Suppressor macrophage treated with lipopolysaccharide for 4 hours (primary cell): ENCODE results near the gene GPR17.

Experiments
- DNase-seq: peaks from one replicate; pipeline ENCODE4 v3.0.0-alpha.2; 2020

GPR17 gene

DNA sequence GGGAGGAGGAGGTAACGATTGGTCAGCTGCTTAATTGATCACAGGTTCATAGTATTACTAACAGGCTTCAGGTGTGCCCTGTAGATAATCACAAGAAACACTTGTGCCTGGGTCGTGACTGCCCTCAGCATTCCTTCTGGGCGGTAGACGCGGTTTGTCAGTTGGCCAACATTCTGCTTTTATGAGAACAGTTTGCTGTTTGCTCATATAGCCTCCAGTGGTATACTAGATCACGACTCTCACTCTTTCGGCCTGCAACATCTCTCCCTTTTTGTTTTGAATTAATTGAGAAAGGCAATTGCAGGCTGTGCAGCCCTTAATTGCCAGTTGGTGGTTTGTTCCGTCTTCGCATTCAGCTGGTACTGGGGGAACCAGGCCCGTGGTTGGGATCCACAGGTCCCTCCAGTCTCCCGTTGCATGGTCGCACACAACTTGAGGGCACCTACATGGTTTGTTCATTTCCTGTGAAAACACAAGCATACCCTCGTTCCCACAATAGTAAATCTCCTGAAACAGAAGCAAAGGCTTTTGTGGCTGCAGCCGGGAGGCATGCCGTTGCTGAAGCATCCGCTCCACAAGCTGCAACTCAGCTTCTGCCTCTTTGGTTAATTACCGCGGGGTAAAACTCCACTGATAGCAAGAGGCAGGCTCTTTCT is 30.3 kb upstream of the GPR17 start:
- no peak for DNase-seq

DNA sequence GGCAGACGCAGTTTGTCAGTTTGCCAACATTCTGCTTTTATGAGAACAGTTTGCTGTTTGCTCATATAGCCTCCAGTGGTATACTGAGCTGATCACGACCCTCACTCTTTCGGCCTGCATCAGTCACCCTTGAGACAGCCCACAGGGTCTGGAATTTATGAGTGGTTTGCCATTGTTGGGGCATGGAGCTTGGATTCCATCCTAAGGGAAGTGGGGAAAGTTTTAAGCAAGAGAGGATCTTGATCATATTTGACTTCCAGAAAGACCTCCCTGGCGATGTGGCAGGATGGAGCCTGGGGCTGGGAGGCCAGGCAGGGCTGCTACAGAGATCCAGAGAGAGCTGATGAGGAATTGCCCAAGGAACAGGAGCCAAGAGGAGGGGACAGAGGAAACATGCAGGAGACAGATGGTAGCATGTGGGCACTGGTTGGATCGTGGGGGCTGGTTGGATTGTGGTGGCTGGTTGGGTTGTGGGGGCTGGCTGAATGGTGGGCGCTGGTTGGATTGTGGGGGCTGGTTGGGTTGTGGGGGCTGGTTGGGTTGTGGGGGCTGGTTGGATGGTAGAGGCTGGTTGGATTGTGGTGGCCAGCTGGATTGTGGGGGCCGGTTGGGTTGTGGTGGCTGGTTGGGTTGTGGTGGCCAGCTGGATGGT is 27.3 kb upstream of the GPR17 start:
- DNase-seq, result no peak

DNA sequence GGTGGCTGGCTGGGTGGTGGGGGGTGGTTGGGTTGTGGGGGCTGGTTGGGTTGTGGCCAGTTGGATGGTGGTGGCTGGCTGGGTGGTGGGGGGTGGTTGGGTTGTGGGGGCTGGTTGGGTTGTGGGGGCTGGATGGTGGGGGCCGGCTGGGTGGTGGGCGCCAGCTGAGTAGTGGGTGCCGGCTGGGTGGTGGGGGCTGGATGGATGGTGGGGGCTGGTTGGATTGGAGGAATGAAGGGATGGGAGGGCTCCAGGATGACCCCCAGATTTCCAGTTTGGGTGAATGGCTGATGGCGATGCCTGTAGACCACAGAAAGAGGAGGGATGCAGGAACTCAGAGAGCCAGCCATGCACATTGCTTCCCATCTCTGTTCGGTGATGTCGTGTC is 26.8 kb upstream of the GPR17 start:
- no peak for DNase-seq

DNA sequence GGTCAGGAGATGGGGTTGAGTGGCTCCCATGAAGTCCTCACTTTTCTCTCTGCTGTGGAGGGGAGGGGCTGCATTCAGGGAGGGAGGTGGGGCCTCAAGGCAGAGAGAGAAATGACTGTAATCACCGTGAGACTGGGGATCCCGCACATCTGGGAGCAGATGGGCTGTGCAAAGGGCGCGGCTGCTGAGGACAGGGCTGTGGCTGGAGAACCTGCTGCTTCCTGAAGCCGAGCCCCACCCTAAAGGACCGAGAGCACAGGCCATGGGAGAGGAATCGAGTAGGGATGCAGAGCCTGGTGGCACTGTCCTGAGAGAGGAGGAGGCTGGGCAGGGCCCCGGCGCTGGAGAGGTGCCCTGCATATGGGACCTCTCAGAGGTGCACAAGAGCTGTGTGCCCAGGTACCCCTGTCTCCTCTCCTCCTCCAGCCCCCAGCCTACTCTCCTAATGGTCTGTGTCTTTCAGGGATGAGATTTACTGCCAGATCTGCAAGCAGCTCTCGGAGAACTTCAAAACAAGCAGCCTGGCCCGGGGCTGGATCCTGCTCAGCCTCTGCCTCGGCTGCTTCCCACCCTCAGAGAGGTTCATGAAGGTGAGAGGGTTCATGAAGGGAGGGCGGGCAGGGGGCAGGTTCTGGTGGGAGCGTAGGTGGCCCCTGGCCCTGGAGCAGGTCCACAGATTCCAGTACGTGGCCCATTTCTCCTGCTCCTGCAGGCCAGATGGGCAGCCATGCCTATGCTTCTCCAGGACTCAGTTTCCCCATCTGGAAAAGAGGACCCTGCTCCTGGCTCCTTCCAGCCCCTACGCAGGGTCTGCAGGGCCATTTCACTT is 25.9 kb upstream of the GPR17 start:
- no peak for DNase-seq

DNA sequence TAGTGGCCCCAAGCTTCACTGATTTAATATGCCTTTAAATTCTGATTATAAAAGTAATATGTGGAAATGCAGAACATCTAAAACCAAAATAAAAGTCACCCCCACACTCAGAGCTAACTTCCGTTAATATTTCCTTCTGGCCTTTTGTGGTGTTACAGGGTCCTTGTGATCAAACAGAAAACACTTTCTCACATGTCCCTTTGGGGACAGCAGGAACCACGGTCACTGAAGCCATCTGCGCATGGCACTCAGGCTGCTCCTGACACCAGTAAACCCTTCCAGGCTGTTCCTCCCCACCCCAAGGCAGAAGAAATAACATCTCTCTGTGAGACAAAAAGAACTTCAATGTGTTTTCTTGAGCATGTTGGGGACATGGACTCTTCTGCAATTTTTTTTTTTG is 25.1 kb upstream of the GPR17 start:
- DNase-seq, result peak; percentile 21

DNA sequence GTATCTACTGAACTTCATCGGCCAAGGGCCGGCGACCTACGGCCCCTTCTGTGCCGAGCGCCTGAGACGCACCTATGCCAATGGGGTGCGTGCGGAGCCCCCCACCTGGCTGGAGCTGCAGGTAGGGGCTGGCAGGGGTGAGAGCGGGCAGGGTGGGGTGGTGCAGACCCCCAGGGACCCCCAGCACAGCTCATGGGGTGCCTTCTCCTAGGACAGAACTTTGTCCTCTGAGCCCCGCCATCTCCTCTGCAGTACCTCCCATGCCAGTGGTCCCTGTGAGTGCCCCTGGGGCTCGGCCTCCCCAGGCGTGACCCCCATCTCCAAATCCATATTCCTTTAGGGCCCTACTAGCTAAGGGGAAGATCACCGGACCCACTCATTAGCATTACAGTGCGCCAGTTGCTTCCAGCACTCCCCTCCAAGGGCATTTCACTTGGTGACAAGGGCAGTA is 23.9 kb upstream of the GPR17 start:
- no peak for DNase-seq

DNA sequence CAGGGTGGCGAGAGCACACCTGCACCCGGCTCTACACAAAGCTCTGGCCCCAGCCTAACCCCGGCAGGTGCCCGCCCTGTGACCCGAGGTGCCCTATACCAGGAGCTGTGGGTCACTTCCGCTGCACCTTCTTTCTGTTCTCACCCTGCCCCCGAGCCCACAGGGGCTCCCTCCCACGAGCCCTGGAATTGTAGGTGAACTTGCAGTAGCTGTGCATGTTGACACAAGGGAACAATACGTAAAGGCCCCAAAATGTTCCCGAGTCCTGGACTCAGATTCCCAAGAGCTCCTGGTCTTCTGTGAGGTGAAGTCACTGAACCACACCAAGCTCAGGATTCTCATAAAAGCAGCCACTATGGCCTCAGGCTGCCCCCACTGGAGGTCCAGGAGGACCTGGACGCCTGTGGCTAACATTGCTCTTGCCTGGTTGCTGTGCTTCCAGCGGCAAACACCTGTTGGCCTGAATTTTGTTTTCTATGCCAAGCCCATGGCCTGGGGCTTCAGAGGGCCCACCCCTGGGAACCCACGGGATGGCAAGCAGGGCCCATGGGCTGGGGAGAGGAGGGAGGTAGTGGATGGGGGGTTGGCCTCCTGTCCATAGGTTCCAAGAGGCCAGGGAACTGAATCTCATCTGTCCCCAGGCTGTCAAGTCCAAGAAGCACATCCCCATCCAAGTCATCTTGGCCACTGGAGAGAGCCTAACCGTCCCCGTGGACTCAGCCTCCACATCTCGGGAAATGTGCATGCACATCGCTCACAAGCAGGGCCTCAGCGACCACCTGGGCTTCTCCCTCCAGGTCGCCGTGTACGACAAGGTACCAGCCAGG is 23.2 kb upstream of the GPR17 start:
- DNase-seq, result no peak

DNA sequence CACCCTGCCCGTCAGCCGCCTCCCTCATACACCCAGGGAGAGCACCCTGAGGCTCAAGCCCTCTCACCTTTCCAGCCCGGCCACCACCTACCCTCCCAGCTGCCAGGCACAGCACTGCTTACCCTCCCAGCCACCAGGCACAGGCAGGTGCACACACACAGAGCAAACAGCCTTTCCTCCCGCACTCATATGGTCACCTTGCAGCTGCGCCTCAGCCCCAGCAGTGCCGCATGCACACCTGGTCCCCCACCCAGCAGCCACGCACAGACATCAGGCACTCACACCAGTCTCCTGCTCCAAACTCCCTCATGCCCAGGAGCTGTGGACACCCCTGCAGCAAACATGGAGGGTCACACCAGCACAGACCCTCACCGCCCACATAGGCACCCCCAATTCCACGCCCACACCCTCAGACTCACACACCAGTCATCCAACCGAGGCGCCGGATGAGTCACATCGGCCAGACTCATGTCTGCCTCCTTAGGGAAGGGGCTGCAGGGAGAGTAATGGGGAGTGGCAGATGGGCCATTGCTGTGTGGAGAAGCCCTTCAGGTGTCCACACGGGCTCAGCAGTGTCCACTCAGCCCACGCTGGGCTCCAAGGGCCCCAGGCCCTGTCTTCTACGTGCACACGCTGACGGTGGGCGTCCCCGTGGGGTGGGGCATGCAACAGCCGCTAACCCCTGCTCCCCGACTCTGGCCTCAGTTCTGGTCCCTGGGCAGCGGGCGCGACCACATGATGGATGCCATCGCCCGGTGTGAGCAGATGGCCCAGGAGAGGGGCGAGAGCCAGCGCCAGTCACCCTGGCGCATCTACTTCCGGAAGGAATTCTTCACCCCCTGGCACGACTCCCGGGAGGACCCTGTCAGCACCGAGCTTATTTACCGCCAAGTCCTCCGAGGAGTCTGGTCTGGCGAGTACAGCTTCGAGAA is 22.3 kb upstream of the GPR17 start:
- no peak for DNase-seq

DNA sequence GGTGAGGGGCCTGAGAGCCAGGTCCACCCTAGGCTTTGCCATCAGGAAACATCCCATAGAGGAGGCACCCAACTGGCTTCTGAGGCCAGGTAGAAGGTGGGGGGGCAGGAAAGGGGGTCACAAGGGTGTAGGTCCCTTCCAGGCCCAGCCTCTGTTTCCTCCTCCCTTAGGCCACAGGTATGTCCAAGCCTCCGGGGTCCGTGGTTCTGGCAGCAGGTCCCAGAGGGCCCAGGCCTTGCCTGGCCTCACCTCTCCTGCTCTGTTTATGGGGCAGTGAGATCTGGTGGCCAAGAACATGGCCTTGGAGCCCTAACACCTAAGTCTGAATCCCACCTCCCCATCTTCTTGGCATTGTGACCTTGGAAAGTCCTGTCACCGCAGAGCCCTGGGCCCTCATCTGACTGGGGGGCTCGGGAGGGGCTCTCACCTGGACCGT is 21.6 kb upstream of the GPR17 start:
- DNase-seq, result no peak

DNA sequence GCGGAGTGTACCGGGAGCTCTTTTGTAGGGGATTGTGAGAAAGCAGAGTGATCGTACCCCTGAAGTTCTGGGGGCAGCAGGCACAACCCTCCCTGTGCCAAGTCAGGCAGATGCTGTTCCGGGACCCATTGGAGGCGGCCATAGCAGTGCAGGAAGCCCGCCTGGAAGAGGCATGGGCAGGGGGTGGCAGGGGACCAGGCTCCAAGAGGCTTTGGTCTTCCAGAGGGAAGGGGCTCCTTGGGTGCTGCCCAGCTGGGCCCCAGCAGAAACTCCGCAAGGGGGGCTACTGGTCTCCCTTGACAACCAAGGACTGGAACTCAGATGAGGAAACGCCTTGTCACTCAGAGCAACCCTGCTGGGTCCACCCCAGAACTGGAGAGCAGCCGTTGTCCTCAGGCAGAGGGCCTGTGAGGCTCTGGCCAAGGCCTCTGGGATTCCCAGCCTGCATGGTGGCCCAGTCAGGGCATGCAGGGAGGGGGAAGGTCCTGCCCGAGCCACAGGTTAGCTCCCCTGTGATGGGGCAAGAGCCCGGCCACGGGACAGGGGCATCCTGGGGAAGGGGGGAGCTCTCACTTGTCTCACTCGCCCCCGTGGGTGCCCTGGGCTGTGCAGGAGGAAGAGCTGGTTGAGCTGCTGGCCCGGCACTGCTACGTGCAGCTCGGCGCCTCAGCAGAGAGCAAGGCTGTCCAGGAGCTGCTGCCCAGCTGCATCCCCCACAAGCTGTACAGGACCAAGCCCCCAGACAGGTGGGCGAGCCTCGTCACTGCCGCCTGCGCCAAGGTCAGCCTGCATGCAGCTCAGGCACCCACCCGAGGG is 21.0 kb upstream of the GPR17 start:
- no peak for DNase-seq

DNA sequence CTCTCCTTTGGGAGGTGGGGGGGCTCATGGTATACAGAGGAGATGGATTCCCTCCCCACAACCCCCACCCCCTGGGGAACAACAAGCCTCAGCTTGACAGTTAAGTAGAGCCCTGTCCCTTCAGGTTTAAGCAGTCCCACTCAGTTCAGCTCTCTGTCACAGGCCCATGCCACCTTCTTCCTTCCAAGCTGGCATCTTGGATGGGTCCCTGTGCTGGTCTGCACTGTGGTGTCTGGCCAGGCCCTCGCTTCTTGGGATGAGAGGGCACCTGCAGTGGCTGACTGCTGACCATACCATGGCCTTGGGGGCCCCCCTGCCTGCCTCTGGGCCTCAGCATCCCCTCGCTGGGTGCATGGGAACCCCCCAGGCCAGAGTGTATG is 20.4 kb upstream of the GPR17 start:
- no peak for DNase-seq

DNA sequence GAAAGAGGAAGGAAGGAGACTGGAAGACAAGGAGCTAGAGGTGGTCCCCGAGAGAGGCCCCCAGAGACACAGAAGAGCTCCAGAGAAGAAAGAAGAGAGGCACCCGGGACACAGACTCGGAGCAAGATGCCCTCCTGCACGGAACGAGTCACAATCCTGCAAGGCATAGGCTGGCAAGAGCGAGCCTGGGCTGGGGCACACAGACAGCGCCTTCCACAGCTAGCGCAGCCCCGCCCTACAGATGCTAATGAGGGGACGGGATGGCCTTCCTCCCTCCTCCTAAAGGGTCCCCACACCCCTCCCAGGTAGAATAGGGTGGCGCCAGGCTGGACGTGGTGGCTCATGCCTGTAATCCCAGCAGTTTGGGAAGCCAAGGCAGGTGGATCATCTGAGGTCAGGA is 19.8 kb upstream of the GPR17 start:
- no peak for DNase-seq

DNA sequence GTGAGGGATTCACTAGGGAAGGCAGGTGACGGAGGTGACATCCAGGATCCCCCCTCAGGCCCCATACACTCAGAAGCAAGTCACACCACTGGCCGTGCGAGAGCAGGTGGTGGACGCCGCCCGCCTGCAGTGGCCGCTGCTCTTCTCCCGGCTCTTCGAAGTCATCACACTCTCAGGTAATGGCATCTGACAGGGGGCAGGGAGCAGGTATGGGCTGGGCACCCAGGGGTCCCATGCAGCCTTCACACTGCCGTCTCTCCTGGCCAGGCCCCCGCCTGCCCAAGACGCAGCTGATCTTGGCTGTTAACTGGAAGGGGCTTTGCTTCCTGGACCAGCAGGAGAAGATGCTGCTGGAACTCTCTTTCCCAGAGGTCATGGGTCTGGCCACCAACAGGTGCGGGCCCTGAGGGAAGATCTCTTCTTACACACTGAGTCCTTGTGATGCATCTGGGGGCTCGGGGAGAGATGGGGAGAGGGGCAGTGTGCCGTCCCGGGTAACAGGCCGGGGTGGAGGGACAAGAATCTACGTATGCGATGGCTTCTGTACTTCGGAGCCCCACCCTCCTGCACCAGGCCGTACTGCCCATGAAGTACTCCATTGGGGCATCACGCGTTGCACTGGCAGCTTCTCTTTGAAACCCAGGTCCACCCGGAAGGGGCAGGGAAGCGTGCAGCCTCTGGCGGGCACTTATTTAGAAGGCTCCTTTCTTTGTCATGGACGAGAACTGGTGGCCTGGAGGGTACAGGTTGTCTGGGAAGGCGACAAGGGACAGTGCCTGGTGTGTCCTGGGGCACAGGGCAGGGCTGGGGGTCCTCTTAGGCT is 18.8 kb upstream of the GPR17 start:
- no peak for DNase-seq

DNA sequence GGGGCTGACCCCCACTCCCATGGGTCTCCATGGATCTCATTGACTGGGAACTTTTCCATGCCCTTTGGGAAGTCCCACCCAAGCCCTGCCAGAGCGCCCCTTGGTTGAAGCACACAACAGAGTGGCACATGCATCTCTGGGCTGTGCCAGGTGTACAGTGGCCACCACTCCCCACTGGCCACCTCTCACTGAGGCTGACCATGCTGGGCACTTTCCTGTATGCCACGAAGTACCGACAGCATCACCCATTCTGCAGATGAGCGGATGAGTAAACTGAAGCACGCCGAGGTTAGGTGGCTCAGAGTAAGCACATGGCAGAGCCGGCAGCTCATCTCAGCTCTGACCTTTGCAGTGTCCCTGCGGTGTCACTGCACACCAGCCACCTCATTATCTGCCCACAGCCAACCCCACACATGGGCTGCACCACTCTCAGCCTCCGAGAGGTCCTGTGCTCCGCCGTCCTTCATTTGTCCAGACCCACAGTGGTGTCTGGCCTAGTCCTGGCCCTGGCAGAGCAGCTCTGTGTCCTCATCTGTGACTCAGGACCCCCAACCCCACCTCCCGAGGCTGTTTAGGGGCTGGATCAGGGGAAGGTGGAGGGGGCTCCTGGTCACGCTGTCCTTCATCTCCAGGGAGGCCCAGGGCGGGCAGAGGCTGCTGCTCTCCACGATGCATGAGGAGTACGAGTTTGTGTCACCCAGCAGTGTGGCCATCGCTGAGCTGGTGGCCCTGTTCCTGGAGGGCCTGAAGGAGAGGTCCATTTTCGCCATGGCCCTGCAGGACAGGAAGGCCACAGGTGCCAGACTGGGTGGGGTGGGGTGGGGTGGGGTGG is 18.0 kb upstream of the GPR17 start:
- DNase-seq, result no peak

DNA sequence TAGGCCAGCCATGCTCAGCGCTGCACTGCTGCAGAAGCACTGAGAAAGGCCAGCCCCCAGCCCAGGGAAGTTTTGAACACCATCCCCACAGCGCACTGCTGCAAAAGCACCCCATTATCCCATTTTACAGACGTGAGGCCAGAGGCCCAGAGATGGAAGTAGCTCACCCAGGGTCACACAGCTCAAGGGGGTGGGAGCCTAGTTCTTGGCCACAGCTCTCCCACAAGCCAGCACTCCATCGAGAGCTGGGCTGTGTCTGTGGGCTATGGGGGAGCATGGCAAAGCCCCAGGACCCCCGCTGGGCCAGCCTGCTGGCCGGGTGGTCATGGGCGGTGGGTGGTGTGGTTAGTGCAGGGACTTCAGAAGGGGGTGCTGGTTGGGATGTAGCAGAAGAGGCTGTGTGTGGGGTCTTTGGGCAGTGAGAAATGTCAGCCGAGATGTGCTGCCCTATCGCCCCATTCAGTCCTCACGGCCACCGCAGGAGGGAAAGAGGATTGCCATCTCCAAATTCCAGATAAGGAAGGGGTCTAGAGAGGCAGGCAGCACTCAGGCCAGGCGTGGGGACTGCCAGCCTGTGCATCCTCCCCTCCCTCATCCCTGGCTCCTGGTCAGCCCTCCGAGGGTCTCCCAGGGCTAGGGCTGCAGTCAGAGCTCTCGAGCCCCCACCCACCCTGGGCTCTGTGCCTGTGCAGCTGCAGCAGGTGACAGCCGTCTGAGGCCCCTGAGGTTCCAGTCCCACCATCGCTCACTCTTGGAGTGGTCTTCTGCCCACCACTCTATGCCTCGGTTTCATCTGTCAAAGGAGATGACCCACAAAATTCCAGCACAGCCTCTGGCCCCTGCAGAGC is 17.0 kb upstream of the GPR17 start:
- DNase-seq, result no peak

DNA sequence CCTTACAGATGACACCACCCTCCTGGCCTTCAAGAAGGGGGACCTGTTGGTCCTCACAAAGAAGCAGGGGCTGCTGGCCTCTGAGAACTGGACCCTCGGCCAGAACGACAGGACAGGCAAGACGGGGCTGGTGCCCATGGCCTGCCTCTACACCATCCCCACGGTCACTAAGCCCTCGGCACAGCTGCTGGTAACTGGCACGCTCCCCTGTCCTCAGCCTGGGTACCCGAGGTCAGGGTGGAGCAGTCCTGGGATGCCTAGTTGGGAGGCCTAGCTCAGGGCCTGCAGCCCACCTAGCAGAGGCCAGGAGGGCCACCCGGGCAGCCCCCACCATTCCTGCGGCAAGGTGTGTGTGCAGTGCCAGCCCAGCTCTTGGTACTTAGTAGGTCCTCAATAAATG is 16.3 kb upstream of the GPR17 start:
- DNase-seq, result no peak

DNA sequence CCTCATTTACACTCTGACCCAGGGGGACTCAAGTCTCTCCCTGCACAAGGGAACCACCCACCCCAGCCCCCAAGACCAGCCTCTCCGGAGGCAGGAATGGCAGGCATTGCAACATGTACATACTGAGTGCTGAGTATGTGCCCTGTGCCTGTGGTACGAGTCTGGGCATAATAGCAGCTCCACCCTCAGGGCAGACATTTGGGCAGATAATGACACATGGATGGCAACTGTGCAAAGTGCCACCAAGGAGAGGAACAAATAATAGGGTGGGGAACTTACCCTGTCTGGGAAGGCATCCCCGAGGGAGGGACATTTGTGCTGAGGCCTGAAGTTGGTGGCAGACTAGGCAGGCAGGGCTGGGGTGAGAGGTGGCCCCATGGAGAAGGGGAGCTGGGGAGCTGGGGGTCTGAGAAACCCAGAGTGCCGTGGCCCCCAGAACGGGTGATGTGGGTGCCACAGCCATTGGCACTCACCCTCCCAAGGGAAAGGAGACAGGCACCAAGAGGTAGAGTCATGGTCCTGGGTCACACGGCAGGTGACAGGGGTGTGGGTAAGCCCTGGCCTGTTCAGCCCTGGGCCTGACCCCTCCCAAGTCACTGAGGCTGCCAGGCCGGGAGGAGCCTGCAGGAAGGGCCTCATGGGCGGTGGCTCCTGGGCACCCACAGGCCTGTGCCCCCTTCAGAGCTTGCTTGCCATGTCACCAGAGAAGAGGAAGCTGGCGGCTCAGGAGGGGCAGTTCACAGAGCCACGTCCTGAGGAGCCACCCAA is 15.7 kb upstream of the GPR17 start:
- DNase-seq, result no peak
